AG08396 (cell line): Measurements from ENCODE around the gene C2orf49.

Source experiments
- DNase-seq: peaks from one replicate; pipeline ENCODE4 v3.0.0; 2012; ENCODE audit warnings: low spot score, mixed read lengths

C2orf49 gene

GRCh38 chr2:105362862-105363591 lies 25.7 kb downstream of the C2orf49 start:
- no peak for DNase-seq

GRCh38 chr2:105364436-105365139 lies 27.2 kb downstream of the C2orf49 start:
- DNase-seq: no peak

- no peak for DNase-seq
These were observed 27.9 kb downstream of the C2orf49 start for GRCh38 chr2:105365206-105365605.

GRCh38 chr2:105368759-105369408 lies 31.5 kb downstream of the C2orf49 start:
- no peak for DNase-seq

- peak; percentile 58 for DNase-seq
These were observed 32.7 kb downstream of the C2orf49 start for GRCh38 chr2:105369777-105370690.

- DNase-seq: no peak
These were observed 33.8 kb downstream of the C2orf49 start for GRCh38 chr2:105371156-105371555.

GRCh38 chr2:105371810-105372209 lies 34.5 kb downstream of the C2orf49 start:
- no peak for DNase-seq

- DNase-seq: no peak
These were observed 36.0 kb downstream of the C2orf49 start for GRCh38 chr2:105373344-105373781.

- DNase-seq: no peak
These were observed 36.6 kb downstream of the C2orf49 start for GRCh38 chr2:105373895-105374401.

- peak; percentile 33 for DNase-seq
These were observed 37.7 kb downstream of the C2orf49 start for GRCh38 chr2:105375001-105375561.

- no peak for DNase-seq
These were observed 38.7 kb downstream of the C2orf49 start for GRCh38 chr2:105376010-105376409.

- DNase-seq: no peak
These were observed 39.5 kb downstream of the C2orf49 start for GRCh38 chr2:105376789-105377240.

- DNase-seq: no peak
These were observed 40.5 kb downstream of the C2orf49 start for GRCh38 chr2:105377871-105378270.

- DNase-seq: no peak
These were observed 41.0 kb downstream of the C2orf49 start for GRCh38 chr2:105378276-105378840.

- DNase-seq: no peak
These were observed 41.6 kb downstream of the C2orf49 start for GRCh38 chr2:105378921-105379383.

GRCh38 chr2:105379741-105380186 lies 42.4 kb downstream of the C2orf49 start:
- no peak for DNase-seq

GRCh38 chr2:105380432-105381100 lies 43.2 kb downstream of the C2orf49 start:
- no peak for DNase-seq

- DNase-seq: no peak
These were observed 43.8 kb downstream of the C2orf49 start for GRCh38 chr2:105381101-105381668.

- DNase-seq: no peak
These were observed 44.8 kb downstream of the C2orf49 start for GRCh38 chr2:105382177-105382576.
